Measurements from ENCODE around the gene FAT1.

DNA sequence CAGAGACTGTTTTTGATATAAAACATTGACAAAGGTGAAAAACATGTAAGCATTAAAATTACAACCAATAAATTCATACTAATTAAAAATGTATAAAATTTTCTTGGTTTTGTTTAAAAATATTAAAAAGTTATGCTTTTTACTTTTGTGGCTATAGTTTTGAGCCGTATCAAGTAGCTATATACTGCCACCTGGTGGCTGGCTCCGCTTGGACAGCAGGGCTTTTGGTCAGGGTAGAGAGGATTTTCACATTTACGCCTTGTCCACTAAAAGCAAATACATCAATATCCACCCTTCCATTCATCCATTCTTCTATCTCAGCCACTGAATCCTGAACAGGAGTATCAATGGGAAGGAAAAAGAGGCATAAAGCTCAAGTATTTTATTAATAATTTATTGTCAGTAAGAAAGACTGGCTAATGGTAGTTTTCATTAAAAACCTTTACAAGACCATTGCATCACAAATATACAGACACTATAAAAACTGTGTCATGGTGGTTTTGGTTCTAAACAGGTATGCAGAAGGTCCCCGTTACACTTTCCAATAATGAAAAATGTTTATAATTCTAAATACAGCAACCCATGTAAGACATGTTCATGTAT, 136.1 kb downstream of the FAT1 start:
- TF ChIP-seq, protein P1, sequence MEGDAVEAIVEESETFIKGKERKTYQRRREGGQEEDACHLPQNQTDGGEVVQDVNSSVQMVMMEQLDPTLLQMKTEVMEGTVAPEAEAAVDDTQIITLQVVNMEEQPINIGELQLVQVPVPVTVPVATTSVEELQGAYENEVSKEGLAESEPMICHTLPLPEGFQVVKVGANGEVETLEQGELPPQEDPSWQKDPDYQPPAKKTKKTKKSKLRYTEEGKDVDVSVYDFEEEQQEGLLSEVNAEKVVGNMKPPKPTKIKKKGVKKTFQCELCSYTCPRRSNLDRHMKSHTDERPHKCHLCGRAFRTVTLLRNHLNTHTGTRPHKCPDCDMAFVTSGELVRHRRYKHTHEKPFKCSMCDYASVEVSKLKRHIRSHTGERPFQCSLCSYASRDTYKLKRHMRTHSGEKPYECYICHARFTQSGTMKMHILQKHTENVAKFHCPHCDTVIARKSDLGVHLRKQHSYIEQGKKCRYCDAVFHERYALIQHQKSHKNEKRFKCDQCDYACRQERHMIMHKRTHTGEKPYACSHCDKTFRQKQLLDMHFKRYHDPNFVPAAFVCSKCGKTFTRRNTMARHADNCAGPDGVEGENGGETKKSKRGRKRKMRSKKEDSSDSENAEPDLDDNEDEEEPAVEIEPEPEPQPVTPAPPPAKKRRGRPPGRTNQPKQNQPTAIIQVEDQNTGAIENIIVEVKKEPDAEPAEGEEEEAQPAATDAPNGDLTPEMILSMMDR (conservative IDR thresholded peaks at IDR 0.05 in 1 of 2, IDR thresholded peaks at IDR 0.05 in 1 of 2; ENCODE audit: low read depth in 1 of 2, low read length in 2 of 2): peak; percentile 89 to 91
- TF ChIP-seq EZH2 (IDR thresholded peaks at IDR 0.05; ENCODE audit: low read length, missing control alignments): no peak

Data from fibroblast of lung (primary cell).